GM12865 (cell line): Measurements from ENCODE around the gene RET.

ENCODE experiments used
- DNase-seq: peaks from one replicate; pipeline ENCODE4 v3.0.0; 2010; ENCODE audit warnings: low read depth
- H3K4me3 ChIP-seq: 2 replicates; pipeline ENCODE4 v1.5.1; 2011; ENCODE audit warnings: mild to moderate bottlenecking, low read depth, low read length, control low read depth
- CTCF ChIP-seq: IDR thresholded peaks from 2 replicates; pipeline ENCODE4 v1.5.1; 2011; ENCODE audit warnings: low read length, control low read depth, low read depth, inconsistent platforms; ENCODE audit not compliant: insufficient read depth; ENCODE audit errors: missing control alignments

The RET gene

GRCh38 chr10:43076876-43077420 is at the start of gene RET:
TSS of gene RET (plus strand) at chr10:43077069. CDS start at chr10:43077259, 190 bp downstream.
- no peak within 1 kb of the TSS for H3K4me3 ChIP-seq
- TF ChIP-seq CTCF, result no peak
- no peak for DNase-seq

GRCh38 chr10:43027331-43027955 is 49.4 kb upstream of the RET start:
- no peak for TF ChIP-seq CTCF
- no peak overlapping the region for H3K4me3 ChIP-seq

GRCh38 chr10:43028143-43028542 is 48.7 kb upstream of the RET start:
- DNase-seq, result no peak
- TF ChIP-seq CTCF, result no peak
- H3K4me3 ChIP-seq, result no peak overlapping the region

More at GRCh38 chr10:43027331-43027955, 49.4 kb upstream of the RET start:
- no peak for DNase-seq

- no peak for TF ChIP-seq CTCF
- H3K4me3 ChIP-seq, result no peak overlapping the region
- DNase-seq, result no peak
Observed at GRCh38 chr10:43029043-43029442, 47.8 kb upstream of the RET start.

- TF ChIP-seq CTCF, result no peak
- DNase-seq, result no peak
- H3K4me3 ChIP-seq, result no peak overlapping the region
Observed at GRCh38 chr10:43032613-43033012, 44.3 kb upstream of the RET start.

GRCh38 chr10:43035800-43036199 is 41.1 kb upstream of the RET start:
- TF ChIP-seq CTCF, result no peak
- no peak for DNase-seq
- H3K4me3 ChIP-seq, result no peak overlapping the region
